HG03565 (cell line): Measurements from ENCODE around the gene HAUS6.
A peak's percentile ranks its signal among the peaks of the same experiment; 100 is the strongest.
"Not testable (repeated sequence)": the region's sequence is repeated elsewhere in the genome, so short reads cannot be mapped to it uniquely, and the experiment has no call there.

Experiments
- ATAC-seq: cut with Tn5 transposase; IDR thresholded peaks from one replicate; pipeline ENCODE4 v1.9.1; 2021; ENCODE audit warnings: mild to moderate bottlenecking, moderate library complexity; ENCODE audit not compliant: unreplicated experiment

Gene HAUS6

DNA sequence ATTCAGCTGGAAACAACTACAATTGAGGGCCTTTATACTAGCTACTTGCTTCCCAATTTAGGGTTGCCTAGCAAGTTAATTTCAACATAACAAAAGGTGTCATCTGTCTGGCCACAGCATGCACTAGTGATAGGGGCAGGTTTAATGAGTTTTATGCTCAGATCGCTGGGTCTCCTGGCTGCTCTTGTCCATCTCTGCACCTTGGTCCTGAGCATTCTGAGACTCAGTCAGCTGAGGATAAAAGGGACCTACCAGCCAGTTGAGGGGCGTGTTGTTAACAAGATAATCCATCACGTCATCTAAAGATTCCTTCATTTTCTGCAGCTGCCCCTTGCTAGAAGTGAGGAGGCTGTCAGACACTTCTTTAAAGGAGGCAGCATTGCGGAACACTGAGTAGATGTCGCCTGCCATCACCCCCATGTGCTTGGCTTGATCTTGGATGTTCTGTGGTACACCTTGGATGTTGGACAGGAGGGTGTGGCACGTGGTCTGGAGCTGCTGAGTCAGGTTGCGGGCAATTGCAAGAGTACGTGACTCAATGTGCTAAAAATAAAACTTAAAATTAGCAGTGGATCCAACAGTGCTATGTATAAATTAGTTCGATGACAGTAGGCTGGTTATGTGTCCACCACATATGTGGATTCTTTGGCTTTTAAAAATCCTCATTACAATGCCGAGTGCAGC, 13.5 kb upstream of the HAUS6 start:
- ATAC-seq, result no peak

DNA sequence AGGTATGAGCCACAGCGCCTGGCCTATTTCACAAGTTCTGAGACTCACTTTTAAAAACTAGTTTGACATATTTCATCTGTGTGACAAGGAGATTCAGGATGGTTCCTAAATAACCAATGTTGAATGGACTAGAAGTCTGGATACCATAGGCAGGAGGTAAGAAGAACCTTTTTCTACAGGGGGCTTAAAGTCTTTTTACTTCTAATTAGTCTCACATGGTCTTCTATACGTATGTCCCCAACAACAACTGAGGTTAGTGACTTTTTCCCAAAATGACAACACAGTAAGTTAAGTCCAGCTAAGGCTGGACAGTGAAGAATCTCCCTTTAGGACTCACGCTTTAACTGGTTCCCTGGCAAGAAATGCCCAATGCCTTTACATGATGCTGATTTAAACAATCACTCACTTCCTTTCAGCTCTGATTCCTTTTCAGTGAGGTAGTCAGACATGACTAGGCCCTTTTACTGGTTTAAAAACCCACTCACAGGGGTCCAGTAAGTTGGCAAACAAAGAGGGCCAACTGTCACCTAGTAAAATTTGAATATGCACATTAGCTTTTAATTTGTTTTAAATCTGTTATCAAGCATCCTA, 12.1 kb upstream of the HAUS6 start:
- no peak for ATAC-seq

DNA sequence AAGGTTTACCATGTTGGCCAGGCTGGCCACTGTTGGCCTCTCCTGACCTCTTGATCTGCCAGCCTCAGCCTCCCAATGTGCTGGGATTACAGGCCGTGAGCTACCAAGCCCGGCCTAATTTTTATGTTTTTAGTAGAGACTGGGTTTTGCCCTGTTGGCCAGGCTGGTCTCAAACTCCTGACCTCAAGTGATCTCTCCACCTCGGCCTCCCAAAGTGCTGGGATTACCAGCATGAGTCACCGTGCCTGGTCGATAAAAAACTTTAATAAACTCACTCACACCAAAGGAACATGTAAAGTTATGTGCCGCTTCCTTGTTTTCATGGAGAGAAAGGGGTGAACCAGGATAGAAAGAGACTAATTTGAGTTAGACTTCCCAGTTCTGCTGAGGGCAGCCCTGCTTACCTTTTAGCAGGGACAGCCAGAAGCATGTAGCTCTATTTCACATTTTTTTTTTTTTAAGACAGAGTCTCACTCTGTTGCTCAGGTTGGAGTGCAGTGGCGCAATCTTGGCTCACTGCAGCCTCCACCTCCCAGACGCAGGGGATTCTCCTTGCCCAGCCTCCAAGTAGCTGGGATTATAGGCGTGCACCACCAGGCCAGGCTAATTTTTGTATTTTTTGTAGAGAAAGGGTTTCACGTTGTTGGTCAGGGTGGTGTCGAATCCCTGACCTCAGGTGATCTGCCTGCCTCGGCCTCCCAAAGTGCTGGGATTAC, 11.4 kb upstream of the HAUS6 start:
- no peak for ATAC-seq

DNA sequence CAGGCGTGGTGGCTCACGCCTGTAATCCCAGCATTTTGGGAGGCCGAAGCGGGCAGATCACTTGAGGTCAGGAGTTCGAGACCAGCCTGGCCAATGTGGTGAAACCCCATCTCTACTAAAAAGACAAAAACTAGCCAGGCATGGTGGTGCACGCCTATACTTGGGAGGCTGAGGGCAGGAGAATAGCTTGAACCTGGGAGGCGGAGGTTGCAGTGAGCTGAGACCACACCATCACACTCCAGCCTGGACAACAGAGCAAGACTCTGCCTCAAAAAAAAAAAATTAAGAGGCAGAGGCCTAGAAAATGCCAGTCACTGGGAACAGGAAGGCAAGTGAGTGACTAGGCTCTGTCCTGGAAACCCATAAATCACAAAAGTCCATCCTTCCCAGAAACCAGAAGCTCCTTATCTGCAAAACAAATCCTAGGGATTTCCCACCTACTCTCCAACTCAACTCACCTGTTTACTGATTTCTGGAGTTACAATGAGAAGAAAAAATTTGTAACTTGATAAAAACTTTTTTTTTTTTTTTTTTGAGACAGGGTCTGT, 10.4 kb upstream of the HAUS6 start:
- ATAC-seq, result not testable (repeated sequence)

DNA sequence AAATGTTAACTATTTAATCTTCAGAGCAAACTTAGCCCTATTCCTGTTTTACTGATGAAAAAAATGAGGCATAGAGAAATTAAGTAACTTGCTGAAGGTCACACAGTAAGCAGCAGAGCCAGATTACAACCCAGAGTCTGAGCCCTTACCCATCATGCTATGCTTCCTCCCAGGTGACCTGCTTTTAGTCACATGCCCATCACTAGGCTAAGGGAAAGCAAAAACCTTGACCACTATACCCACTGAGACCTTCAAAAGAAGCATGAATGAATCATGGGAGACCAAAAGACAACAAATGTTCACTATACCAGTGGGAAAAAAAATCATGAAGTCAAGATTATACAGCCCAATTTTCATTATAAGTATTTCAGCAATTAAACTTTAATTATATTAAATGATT, 5.3 kb upstream of the HAUS6 start:
- no peak for ATAC-seq

DNA sequence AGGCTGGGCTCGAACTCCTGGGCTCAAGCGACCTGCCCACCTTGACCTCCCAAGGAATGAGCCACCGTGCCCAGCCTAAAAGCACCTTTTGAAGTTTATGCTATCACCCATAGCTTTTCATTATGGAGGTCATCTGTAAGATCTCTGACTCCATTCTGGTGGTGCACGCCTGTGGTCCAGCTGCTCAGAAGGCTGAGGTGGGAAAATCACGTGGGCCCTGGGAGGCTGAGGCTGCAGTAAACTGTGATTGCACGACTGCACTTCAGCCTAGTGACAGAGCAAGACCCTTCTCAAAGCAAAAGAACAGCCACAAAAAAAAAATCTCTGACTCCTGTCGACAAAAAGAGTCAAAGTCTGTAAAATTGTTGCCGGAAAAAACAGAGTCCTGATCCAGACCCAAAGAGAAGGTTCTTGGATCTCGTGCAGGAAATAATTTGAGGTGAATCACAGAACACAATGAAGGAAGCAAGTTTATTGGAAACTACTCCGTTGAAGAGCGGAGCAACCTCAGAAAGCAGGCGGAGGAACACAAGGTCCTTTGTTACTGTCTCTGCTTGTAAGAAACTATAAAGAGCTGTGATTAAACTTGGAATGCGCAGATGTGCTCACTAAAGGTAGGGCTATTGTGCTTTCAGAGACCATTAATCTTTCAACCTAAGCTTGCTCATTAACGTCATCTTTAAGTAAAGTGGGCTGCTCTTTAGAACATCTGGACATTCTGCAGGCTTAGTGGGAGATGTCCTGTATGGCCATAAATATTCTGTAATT, 2.0 kb upstream of the HAUS6 start:
- ATAC-seq, result no peak

DNA sequence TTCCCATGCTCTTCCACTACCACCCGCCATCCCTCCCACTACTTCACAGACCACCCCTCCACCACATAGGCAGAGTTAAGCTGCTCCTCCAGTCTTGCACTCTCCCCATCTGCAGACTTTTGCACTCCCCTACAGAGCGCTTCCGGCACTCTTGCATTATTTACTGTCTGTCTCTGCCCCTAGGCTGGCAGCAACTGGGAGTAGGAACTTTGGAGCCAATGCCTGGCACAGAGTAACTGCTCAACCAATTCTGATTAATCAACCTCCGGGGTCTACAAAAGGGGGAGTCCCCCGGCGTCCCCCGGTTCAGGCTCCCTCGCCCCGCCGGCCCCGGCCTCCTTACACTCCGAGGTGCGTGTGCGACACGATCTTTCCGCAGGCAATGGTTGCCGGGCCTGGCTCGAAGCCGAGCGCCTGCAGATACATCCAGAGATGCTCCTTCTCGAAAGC, 498 bp downstream of the HAUS6 start:
- no peak for ATAC-seq

DNA sequence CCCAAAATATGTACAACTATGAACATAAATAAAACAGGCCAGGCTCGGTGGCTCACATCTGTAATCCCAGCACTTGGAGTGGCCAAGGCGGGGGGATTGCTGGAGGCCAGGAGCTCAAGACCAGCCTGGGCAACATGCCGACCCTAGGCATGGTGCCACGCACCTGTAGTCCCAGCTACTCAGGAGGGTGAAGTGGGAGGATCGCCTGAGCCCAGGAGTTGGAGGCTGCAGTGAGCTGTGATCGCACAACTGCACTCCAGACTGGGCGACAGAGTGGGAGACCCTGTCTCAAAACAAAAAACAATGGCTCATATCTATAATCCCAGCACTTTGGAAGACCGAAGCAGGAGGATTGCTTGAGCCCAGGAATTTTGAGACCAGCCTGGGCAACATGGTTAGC, 1.5 kb downstream of the HAUS6 start:
- ATAC-seq, result no peak

DNA sequence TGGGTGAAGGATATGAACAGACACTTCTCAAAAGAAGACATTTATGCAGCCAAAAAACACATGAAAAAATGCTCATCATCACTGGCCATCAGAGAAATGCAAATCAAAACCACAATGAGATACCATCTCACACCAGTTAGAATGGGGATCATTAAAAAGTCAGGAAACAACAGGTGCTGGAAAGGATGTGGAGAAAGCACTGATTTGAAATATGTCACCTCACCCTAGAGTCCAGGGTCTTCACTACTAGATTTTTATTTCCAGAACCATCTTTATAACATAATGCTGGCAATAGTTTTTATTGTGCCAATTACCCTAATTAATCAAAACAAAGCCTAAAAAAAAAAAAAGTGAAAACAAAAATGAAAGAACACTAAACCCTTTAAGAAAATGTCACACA, 5.3 kb downstream of the HAUS6 start:
- not testable (repeated sequence) for ATAC-seq

DNA sequence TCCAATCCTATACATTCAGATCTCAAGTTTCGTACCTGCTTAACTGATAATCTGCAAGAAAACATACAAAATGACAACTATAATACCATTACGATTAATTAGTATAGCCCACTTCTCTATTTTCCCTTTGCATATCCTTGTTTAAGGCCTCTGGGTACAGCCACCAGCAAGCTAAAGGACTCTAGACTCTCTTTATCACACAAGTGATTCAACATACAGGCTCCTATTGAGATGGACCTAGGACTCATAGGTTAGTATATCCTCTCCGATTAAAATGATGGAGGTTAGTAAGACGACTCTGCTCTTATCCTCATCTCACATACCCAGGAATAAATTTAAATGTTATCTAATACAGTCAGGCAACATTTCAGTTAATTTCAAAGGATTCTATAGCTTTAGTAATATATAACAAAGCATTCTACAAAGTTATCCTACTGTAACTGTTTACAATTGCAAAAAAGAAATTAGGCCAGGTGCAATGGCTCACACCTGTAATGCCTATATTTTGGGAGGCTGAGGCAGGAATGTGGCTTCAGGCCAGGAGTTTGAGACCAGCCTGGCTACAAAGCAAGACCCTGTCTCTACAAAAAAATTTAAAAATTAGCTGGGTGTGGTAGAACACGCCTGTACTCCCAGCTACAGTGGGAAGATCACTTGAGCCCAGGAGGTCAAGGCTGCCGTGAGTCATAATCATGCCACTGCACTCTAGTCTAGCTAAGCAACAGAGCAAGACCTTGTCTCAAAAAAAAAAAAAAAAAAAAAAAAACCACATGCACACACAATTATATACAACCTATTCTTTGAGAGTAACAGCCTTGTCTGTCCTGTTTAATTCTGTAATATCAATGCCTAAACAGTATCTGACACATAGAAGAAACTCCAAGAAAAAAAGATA, 15.4 kb downstream of the HAUS6 start:
- no peak for ATAC-seq

DNA sequence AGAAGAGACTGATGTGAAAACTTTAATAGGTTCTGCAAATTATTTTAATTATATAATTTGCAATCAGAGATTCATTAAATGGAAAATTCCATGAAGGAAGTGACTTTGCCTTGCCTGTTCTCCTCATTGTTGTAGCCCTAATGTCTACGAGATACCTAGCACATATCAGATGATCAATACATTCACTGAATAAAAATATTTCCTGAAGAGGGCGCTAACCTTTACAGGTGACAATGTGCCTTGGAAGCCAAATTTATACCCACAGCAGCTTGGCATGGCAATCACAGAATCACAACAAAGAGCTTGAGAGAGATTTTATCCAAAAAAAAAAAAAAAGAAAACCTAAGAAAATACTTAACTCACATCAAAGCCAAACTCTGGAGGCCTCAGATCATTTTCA, 17.4 kb downstream of the HAUS6 start:
- ATAC-seq, result peak; percentile 65

DNA sequence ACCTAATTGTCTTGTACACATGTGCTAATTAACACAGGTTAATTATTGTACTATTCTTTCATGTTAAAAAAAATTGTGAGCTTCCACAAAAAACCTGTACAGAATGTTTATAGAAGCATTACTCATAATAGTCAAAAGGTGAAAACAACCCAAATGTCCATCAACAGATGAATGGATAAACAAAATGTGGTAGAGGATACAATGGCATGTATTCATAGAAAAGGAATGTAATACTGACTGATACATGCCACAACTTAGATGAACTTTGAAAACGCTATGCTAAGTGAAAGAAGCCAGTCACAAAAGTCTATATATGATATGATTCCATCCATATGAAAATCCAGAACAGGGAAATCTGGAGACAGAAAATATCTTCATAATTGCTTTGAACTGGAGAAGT, 27.9 kb downstream of the HAUS6 start:
- ATAC-seq, result no peak

DNA sequence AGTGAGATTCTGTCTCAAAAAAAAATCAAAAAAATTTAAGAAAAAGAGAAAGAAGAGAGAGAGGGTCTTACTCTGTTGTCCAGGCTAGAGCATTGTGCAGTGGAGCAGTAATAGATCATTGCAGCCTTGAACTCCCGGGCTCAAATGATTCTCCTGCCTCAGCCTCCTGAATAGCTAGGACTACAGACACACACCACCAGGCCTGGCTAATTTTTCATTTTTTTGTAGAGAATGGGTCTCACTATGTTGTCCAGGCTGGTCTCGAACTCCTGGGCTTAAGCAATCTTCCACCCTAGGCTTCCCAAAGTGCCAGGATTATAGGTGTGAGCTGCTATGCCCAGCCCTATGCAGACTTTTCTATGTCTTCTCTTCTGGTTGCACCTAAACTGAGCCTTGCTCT, 28.5 kb downstream of the HAUS6 start:
- ATAC-seq, result no peak

DNA sequence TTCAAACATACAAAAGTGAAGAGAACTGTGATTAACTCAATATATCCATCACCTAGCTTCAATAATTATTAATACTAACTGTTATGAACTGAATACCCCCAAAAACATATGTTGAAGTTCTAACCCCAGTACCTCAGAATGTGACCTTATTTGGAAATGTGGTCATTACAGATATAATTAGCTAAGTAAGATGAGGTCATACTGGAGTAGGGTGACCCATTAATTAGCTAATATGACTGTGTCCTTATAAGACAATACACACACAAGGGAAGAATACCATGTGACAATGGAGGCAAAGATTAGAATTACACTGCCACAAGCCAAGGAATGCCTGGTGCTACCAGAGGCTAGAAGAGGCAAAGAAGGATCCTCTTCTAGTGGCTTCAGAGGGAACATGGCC, 45.7 kb downstream of the HAUS6 start:
- no peak for ATAC-seq

DNA sequence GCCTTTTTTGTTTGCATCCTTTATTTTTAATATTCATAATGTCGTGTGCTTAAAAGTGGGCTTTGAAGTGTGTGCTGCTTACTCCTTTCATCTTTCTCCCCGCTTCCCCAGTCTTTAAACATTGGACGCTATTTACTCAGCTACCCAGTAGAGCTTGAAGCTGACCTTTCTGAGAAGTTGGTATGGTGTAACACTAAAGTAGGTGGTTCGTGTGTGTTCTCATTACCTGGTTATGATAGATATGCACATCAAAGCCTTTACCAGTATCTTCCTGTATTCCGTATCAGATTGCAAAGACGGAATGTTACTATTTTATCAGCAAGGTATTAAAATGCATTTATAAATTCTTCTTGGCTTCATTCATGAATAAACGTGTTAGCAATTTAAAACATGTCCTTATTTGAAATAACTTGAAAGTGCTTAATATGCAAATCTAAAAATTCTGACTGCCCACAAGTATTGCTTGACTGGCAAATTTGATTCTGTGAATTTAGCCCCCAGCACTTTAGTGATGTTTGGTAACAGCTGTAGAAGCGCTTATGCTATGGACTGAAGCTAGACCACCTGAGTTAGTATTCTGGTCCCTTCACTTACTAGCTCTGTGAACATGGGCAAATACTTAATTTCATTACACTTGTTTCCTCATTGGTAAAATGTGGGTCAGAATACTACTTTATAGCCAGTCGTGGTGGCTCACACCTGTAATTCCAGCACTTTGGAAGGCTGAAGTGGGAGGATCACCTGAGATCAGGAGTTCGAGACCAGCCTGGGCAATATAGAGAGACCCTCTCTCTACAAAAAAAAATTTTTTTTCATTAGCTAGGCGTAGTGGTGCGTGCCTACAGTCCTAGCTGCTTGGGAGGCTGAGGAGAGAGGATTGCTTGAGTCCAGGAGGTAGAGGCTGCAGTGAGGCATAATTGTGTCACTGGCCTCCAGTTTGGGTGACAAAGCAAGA, 51.8 kb downstream of the HAUS6 start:
- ATAC-seq, result no peak

DNA sequence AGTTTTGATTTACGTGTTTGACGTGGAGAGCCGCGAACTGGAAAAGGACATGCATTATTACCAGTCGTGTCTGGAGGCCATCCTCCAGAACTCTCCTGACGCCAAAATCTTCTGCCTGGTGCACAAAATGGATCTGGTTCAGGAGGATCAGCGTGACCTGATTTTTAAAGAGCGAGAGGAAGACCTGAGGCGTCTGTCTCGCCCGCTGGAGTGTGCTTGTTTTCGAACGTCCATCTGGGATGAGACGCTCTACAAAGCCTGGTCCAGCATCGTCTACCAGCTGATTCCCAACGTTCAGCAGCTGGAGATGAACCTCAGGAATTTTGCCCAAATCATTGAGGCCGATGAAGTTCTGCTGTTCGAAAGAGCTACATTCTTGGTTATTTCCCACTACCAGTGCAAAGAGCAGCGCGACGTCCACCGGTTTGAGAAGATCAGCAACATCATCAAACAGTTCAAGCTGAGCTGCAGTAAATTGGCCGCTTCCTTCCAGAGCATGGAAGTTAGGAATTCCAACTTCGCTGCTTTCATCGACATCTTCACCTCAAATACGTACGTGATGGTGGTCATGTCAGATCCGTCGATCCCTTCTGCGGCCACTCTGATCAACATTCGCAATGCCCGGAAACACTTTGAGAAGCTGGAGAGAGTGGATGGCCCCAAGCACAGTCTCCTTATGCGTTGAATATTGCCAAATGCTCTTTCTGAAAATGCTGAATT, 52.6 kb downstream of the HAUS6 start:
- ATAC-seq, result no peak

DNA sequence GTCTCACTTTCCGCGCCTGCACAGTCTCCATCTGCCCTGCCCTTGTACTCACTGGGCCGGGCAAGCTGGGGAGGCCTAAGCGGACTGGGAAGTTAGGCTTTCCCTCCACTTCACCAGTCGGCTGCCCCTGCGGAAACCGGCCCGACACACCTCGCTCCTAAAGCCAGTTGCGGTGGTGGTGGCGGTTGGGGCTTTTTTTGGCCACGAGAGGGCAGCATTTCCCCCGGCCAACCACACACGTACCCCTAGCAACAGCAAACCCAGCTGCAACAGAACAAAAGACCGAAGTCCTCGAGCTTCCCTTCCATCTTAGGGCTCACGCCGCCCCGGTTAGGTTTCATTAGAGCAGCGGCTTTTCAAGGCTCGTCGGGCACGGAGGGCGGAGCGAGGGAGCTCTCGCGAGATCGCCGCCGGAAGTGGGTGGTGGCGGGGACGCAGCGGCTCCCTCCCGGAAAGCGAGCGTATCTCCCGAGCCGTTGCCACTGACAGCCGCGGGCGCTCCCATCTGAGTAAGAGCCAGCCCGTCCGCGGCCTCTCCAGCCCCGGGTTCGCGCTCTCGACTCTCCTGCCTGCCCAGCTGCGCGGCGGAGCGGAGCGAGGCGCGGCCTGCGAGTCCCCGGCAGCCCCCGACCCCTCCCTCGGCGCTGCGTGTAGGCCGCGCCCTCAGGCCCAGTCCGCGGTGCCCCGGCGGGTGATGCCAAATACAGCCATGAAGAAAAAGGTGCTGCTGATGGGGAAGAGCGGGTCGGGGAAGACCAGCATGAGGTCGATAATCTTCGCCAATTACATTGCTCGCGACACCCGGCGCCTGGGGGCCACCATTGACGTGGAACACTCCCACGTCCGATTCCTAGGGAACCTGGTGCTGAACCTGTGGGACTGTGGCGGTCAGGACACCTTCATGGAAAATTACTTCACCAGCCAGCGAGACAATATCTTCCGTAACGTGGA, 53.5 kb downstream of the HAUS6 start, which contains the start of gene RRAGA:
TSS of gene RRAGA (plus strand) at position 462 of the 951 bp plus-strand sequence. CDS start at position 695, 233 bp downstream.
- ATAC-seq, result peak; percentile 89
